ENCODE results near the gene ANO2. TPM values are rescaled to one million over a fixed set of nuclear protein-coding genes. Genes with fewer than 3 reads are reported as not detected.

ANO2 gene
- polyA plus RNA-seq, 1 donor from 2014 or later, result 1.8 TPM

GRCh38 chr12:5796171-5796958, 148.7 kb downstream of the ANO2 start:
- Histone ChIP-seq H3K27me3 (ENCODE audit: insufficient read depth, low read depth, low read length) (no peaks in the 10 kb centered on the region), H3K9me3 (ENCODE audit: low read length) (no peaks in the 10 kb centered on the region), H3K79me2 (replicated peaks; ENCODE audit: insufficient read depth, low read length) (no peaks in the 10 kb centered on the region), H4K20me1 (ENCODE audit: insufficient read depth) (no peaks in the 10 kb centered on the region), H2AFZ (ENCODE audit: low read depth, low read length) (no peak overlapping the region), H3K4me3 (ENCODE audit: low read length) (no peak overlapping the region), H3F3A (ENCODE audit: insufficient read depth, low read length, poor library complexity, severe bottlenecking) (no peaks in the 10 kb centered on the region), H3K9ac (ENCODE audit: low read length) (no peak overlapping the region), H3K27ac (ENCODE audit: low read length) (no peak overlapping the region), H3K9me2 (ENCODE audit: insufficient read depth, low read length) (no peaks in the 10 kb centered on the region), H3K36me3 (ENCODE audit: insufficient read depth, low read length) (no peaks in the 10 kb centered on the region), H3K4me2 (ENCODE audit: low read length) (no peak overlapping the region)
- TF ChIP-seq SMC3 (conservative IDR thresholded peaks at IDR 0.05; ENCODE audit: poor library complexity) (peak; percentile 77), POLR2AphosphoS5 (IDR thresholded peaks at IDR 0.05) (no peak), MXI1 (conservative IDR thresholded peaks at IDR 0.05; ENCODE audit: poor library complexity, severe bottlenecking) (no peak), REST (IDR thresholded peaks at IDR 0.05; ENCODE audit: borderline replicate concordance) (no peak), EP300 (conservative IDR thresholded peaks at IDR 0.05; ENCODE audit: poor library complexity, severe bottlenecking) (no peak), TAF1 (IDR thresholded peaks at IDR 0.05; ENCODE audit: low read depth) (no peak), EZH2 (IDR thresholded peaks at IDR 0.05; ENCODE audit: borderline replicate concordance, insufficient read depth, low read length, poor library complexity, severe bottlenecking) (no peak), CTCF (IDR thresholded peaks at IDR 0.05; ENCODE audit: poor library complexity, severe bottlenecking) (peak; percentile 65), RAD21 (conservative IDR thresholded peaks at IDR 0.05) (peak; percentile 74)

- no peaks in the 10 kb centered on the region for H3K36me3 ChIP-seq (ENCODE audit: insufficient read depth, low read length)
- H3K9me3 ChIP-seq (ENCODE audit: low read length), result no peaks in the 10 kb centered on the region
- no peaks in the 10 kb centered on the region for H4K20me1 ChIP-seq (ENCODE audit: insufficient read depth)
- TF ChIP-seq EP300 (conservative IDR thresholded peaks at IDR 0.05; ENCODE audit: poor library complexity, severe bottlenecking), result no peak
- TF ChIP-seq RAD21 (conservative IDR thresholded peaks at IDR 0.05), result no peak
- TF ChIP-seq SMC3 (conservative IDR thresholded peaks at IDR 0.05; ENCODE audit: poor library complexity), result no peak
- no peak for TF ChIP-seq EZH2 (IDR thresholded peaks at IDR 0.05; ENCODE audit: borderline replicate concordance, insufficient read depth, low read length, poor library complexity, severe bottlenecking)
- no peak for TF ChIP-seq MXI1 (conservative IDR thresholded peaks at IDR 0.05; ENCODE audit: poor library complexity, severe bottlenecking)
- no peak for TF ChIP-seq CTCF (IDR thresholded peaks at IDR 0.05; ENCODE audit: poor library complexity, severe bottlenecking)
- TF ChIP-seq POLR2AphosphoS5 (IDR thresholded peaks at IDR 0.05), result no peak
- no peak for TF ChIP-seq REST (IDR thresholded peaks at IDR 0.05; ENCODE audit: borderline replicate concordance)
- TF ChIP-seq TAF1 (IDR thresholded peaks at IDR 0.05; ENCODE audit: low read depth), result no peak
- no peaks in the 10 kb centered on the region for H3F3A ChIP-seq (ENCODE audit: insufficient read depth, low read length, poor library complexity, severe bottlenecking)
- no peak overlapping the region for H2AFZ ChIP-seq (ENCODE audit: low read depth, low read length)
- H3K9ac ChIP-seq (ENCODE audit: low read length), result no peak overlapping the region
- no peak overlapping the region for H3K4me2 ChIP-seq (ENCODE audit: low read length)
- H3K27ac ChIP-seq (ENCODE audit: low read length), result no peak overlapping the region
- no peaks in the 10 kb centered on the region for H3K79me2 ChIP-seq (replicated peaks; ENCODE audit: insufficient read depth, low read length)
- H3K4me3 ChIP-seq (ENCODE audit: low read length), result no peak overlapping the region
- no peaks in the 10 kb centered on the region for H3K27me3 ChIP-seq (ENCODE audit: insufficient read depth, low read depth, low read length)
- no peaks in the 10 kb centered on the region for H3K9me2 ChIP-seq (ENCODE audit: insufficient read depth, low read length)
These were observed 150.9 kb downstream of the ANO2 start for GRCh38 chr12:5794156-5794555.

All from neural cell (in vitro differentiated cells).